Measurements from ENCODE around the gene TMEM45B. TPM values are rescaled to one million over a fixed set of nuclear protein-coding genes. Genes with fewer than 3 reads are reported as not detected.
"Not testable (repeated sequence)": the region's sequence is repeated elsewhere in the genome, so short reads cannot be mapped to it uniquely, and the experiment has no call there.

TMEM45B gene
- total RNA-seq, 1 donor from 2014 or later: not detected

- intact Hi-C loops (cut with DNase I): no loop called here
- TF ChIP-seq CTCF (IDR thresholded peaks at IDR 0.05): no peak
These were observed 9.7 kb downstream of the TMEM45B start for GRCh38 chr11:129825380-129825779.

GRCh38 chr11:129828301-129828836 lies 12.7 kb downstream of the TMEM45B start:
- no peak overlapping the region for H3K4me3 ChIP-seq
- no peaks in the 10 kb centered on the region for H3K9me3 ChIP-seq
- intact Hi-C loops (cut with DNase I): no loop called here
- no peak for TF ChIP-seq CTCF (IDR thresholded peaks at IDR 0.05)
- no peaks in the 10 kb centered on the region for H3K27me3 ChIP-seq
- no peaks in the 10 kb centered on the region for H3K4me1 ChIP-seq
- no peak for DNase-seq (ENCODE audit: low spot score in 2 of 2)
- no peak overlapping the region for H3K27ac ChIP-seq
- H3K36me3 ChIP-seq: no peaks in the 10 kb centered on the region

More at GRCh38 chr11:129825380-129825779, 9.7 kb downstream of the TMEM45B start:
- no peaks in the 10 kb centered on the region for H3K4me1 ChIP-seq
- H3K9me3 ChIP-seq: no peaks in the 10 kb centered on the region
- no peak overlapping the region for H3K27ac ChIP-seq
- DNase-seq (ENCODE audit: low spot score in 2 of 2): no peak
- no peaks in the 10 kb centered on the region for H3K27me3 ChIP-seq
- H3K4me3 ChIP-seq: no peak overlapping the region
- H3K36me3 ChIP-seq: no peaks in the 10 kb centered on the region

GRCh38 chr11:129829497-129829896 lies 13.8 kb downstream of the TMEM45B start:
- intact Hi-C loops (cut with DNase I): not testable (repeated sequence)

GRCh38 chr11:129831227-129831626 lies 15.6 kb downstream of the TMEM45B start:
- H3K27ac ChIP-seq; H3K27me3 ChIP-seq; H3K9me3 ChIP-seq; H3K4me3 ChIP-seq; H3K36me3 ChIP-seq; H3K4me1 ChIP-seq; intact Hi-C loops (cut with DNase I); DNase-seq (ENCODE audit: low spot score in 2 of 2): not testable (repeated sequence)

More at GRCh38 chr11:129829497-129829896, 13.8 kb downstream of the TMEM45B start:
- H3K36me3 ChIP-seq; H3K27me3 ChIP-seq; DNase-seq (ENCODE audit: low spot score in 2 of 2); H3K27ac ChIP-seq; H3K4me1 ChIP-seq; H3K4me3 ChIP-seq; H3K9me3 ChIP-seq: not testable (repeated sequence)

DNA sequence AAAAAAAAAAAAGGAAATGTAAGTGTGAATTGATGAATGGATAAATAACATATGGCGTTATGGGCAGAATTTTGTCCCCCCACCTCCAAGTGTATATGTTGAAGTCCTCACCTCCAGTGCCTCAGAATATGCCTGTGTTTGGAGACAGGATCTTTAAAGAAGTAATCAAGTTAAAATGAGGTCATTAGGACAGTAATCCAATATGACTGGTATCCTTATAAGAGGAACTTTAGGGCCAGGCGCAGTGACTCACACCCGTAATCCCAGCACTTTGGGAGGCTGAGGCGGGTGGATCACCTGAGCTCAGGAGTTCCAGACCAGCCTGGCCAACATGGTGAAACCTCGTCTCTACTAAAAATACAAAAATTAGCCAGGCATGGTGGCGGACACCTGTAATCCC lies 17.6 kb downstream of the TMEM45B start:
- DNase-seq (ENCODE audit: low spot score in 2 of 2); H3K9me3 ChIP-seq; intact Hi-C loops (cut with DNase I); H3K27ac ChIP-seq; H3K27me3 ChIP-seq; H3K4me3 ChIP-seq; H3K36me3 ChIP-seq; H3K4me1 ChIP-seq: not testable (repeated sequence)

- DNase-seq (ENCODE audit: low spot score in 2 of 2); H3K27ac ChIP-seq; H3K36me3 ChIP-seq; intact Hi-C loops (cut with DNase I); H3K4me1 ChIP-seq; H3K27me3 ChIP-seq; H3K9me3 ChIP-seq; H3K4me3 ChIP-seq: not testable (repeated sequence)
These were observed 20.8 kb downstream of the TMEM45B start for GRCh38 chr11:129836423-129836891.

DNA sequence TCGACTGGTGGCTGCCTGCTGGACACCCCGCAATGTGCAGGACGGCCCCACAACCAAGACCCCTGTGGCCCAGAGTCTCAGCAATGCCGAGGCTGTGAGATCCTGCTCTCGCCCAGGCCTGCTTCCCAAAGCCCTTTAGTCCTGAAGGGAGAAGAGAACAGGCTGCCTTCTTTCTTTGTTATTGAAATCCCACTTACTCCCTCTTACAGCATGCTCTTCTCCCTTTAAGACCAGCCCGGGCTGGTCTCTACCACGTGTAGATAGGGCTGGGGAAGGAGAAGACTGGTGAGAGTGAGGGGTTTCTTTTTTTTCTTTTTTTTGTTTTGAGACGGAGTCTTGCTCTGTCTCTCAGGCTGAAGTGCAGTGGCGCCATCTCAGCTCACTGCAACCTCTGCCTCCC lies 21.3 kb downstream of the TMEM45B start:
- H3K27me3 ChIP-seq: no peaks in the 10 kb centered on the region
- DNase-seq (ENCODE audit: low spot score in 2 of 2): no peak
- H3K4me3 ChIP-seq: no peak overlapping the region
- TF ChIP-seq CTCF (IDR thresholded peaks at IDR 0.05): no peak
- H3K27ac ChIP-seq: no peak overlapping the region
- no peaks in the 10 kb centered on the region for H3K36me3 ChIP-seq
- no peaks in the 10 kb centered on the region for H3K9me3 ChIP-seq
- no peaks in the 10 kb centered on the region for H3K4me1 ChIP-seq
- intact Hi-C loops (cut with DNase I): no loop called here

DNA sequence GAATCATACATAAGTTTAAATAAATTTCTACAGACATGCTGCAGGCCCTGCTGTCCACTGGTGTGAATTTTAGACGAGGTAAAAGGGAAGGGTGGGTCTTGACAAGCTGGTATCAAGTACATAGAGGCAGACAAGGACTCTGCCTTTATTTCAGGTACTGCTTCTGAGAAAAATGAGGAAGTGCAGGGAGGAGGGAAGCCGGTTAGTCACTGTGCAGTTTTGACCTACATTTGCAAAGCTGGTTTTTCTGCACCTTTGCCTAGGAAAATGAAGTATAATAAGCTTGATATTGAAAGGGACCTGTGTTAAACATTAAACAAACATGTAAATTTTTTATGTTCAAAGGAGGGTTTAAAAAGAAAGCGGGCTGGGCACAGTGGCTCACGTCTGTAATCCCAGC lies 24.6 kb downstream of the TMEM45B start:
- Histone ChIP-seq H3K36me3 (no peaks in the 10 kb centered on the region), H3K9me3 (no peaks in the 10 kb centered on the region), H3K27ac (no peak overlapping the region), H3K4me3 (no peak overlapping the region), H3K4me1 (no peaks in the 10 kb centered on the region), H3K27me3 (no peaks in the 10 kb centered on the region)
- DNase-seq (ENCODE audit: low spot score in 2 of 2): no peak
- intact Hi-C loops (cut with DNase I): no loop called here
- TF ChIP-seq CTCF (IDR thresholded peaks at IDR 0.05): no peak
